Ramos (cell line): ENCODE data around the gene TRAPPC5.

Source experiments
- in situ Hi-C: fragments of 300-500 bp; cut with MboI; formaldehyde crosslinking; loops from one replicate; pipeline ENCODE4 v1.14.3; 2022; ENCODE audit warnings: low sequenced_read_pairs; ENCODE audit not compliant: unreplicated experiment

Gene TRAPPC5

GRCh38 chr19:7698583-7698982, 17.9 kb downstream of the TRAPPC5 start:
- in situ Hi-C loops = no loop called here

GRCh38 chr19:7699003-7699402, 18.4 kb downstream of the TRAPPC5 start:
- in situ Hi-C loops = no loop called here

DNA sequence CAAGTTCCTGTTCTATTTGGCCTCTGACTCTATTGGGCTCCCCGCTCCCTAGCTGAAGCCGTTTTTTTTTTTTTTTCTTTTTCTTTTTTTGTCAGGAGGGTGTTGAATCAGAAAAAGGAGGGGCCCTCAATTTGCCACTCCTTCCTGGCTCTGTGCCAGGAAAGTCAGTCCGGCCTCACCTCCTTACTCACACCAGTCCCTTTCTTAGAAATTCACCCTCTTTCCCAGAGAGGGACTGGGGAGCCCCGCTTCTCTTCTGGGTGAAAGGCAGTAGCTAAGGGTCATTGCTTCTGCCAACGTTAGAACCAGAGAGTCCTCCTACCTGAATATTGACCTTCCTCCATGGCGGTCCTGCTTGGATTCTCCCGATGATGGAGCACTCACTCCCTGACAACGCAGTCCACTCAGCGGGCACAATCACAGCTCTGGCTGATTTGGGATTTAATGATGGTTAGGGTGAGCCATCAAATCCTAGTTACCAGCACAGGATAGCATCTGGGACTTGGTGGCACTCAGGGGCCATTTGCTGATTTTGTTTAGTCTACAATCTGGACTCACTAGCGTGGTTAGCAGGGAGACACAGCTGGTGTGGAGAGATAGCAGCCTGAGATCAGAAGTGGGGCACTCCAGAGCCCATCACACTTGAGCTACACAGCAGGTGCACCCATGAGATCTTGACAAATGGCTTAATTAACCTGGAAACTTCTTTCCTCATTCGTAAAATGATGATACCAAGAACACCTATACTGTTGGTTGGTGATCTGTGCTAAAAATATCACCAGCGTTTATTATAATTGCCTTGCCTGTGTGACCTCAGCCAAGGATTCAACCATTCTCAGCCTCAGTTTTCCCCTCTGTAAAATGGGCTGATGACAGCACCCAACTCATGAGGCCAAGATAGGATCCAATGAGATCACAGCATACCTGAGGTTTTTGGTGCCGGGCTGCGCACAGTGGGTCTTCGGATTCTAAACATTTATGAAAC, 19.1 kb downstream of the TRAPPC5 start:
- in situ Hi-C loops = no loop called here

- in situ Hi-C loops = no loop called here
These were observed 20.5 kb downstream of the TRAPPC5 start for GRCh38 chr19:7701049-7701653.

DNA sequence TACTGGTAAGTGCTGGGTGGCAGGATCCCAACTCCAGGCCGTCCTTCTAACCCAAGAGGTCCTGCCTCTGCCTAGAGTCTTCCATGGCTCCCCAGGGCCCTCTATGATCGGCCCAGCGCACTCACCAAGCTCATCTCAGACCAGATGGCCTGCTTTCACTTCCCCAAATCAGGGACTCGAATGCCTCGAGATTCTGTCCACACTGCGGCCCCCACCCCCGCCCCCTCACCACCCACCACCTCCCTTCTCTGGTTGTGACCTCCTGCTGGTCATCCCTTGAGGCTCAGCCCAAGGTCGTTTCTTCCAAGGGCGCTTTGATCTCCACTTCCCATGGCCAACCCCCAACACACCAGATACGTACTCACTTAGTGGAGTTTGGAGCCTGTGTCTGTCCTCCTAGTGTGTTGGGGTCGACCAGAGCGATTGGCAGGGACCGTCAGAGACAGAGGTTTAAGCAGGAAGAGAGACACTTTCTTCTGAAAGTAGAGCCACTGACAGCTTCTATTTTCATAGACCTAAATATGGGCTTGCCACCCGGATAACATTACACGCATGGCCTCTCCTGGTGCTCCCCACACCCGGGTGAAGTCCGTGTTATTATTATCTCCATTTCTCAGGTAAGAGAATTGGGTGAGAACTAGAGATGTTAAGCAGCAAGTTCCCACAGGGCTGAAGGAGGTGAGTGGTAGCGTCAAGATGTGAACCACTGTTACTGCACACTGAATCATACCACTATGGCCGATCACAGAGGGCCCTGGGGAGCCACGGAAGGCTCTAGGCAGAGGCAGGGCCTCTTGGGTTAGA, 21.2 kb downstream of the TRAPPC5 start, which contains the start of gene FCER2:
Gene FCER2, minus strand, starts transcription at position 478 of the 804 bp plus-strand sequence. CDS start 2,371 bp downstream, outside the sequence.
- in situ Hi-C loops = no loop called here

- in situ Hi-C loops = no loop called here
These were observed 22.7 kb downstream of the TRAPPC5 start for GRCh38 chr19:7703332-7703731.

DNA sequence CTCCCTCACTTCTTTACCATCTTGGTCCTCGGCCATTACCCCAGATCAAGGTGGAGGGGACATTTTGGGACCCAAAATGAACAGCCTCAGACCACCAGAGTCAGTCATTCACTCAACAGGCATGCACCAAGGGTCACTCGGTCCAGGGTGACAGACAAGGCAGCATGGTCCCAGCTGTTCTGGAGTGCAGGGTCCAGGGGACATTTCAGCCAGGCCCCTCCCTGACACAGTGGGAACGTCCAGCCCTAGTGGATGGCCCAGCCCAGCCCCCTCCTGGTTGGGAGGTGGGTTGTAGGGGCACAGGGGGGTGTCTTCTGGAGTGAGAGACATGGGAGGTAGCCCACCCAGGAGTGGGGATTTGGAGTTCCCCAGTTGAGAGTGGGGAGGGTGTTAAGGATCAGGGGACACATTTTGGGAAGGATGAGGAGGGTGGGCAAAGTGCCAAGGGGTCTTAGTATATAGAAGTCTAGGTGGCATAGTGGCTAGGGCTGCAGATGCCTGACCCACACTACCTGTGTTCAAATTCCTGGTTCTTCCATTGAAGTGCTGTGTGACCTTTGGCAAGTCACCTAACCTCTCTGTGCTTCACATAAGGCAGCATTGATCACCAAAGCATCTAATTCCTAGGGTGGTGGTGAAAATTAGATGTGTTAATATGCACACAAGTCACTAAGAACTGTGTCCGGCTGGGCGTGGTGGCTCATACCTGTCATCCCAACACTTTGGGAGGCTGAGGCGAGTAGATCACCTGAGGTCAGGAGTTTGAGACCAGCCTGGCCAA, 23.8 kb downstream of the TRAPPC5 start:
- in situ Hi-C loops = no loop called here

- in situ Hi-C loops = no loop called here
These were observed 25.0 kb downstream of the TRAPPC5 start for GRCh38 chr19:7705387-7706187.

GRCh38 chr19:7706188-7706954, 25.7 kb downstream of the TRAPPC5 start:
- in situ Hi-C loops = no loop called here

DNA sequence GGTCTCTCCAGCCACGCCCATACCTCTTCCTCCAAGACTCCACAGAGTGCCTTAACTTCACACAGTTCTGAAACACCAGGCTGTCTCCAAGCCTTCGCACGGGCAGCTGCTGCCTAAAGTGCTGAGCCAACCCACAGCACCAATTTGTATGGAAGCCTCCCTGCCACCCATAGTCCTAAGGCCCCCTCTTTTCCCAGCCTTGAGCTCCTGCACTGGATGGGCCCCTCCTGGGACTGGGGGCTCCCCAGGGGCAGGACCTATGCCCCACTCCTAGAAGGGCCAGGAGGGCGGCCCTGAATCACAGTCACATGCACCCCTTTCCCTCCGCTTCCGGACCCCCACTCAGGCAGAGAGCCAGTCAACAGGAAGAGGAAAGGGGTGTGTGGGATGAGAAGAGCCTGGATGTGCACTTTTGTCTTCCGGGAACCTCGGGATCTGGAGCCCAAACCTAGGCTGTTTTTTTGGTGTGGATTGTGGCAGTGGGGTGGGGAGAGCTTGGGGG, 26.4 kb downstream of the TRAPPC5 start:
- in situ Hi-C loops = no loop called here

- in situ Hi-C loops = no loop called here
These were observed 29.4 kb downstream of the TRAPPC5 start for GRCh38 chr19:7709932-7710460.

- in situ Hi-C loops = no loop called here
These were observed 30.0 kb downstream of the TRAPPC5 start for GRCh38 chr19:7710616-7711015.

- in situ Hi-C loops = no loop called here
These were observed 35.0 kb downstream of the TRAPPC5 start for GRCh38 chr19:7715671-7716070.

DNA sequence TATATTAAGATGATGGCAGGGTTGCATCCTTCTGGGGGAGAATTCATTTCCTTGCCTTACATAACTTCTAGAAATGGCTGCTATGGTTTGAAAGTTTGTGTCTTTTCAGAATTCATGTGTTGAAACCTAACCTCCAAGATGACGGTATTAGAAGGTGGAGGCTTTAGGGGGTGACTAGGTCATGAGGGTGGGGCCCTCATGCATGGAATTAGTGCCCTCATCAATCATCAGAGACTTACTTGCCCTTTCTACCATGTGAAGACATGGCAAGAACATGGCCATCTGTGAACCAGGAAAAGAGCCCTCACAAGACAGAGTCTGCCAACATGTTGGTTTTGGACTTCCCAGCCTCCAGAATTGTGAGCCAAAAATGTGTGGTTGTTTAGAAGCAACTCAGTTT, 36.1 kb downstream of the TRAPPC5 start:
- in situ Hi-C loops = no loop called here

DNA sequence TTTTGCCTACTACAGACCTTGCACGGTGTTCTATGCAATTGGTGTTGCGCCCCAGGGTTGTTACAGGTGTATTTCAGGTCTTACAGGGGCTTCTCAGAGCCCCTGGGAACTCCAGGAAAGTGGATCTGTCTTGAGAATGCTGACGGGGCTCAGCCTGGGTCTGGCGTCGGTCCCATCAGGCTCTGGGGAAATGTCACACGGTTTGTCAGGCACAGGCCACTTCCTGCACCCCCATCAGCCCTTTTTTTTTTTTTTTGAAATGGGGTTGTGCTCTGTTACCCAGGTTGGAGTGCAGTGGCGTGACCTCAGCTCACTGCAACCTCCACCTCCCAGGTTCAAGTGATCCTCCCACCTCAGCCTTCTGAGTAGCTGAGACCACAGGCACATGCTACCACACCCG, 38.0 kb downstream of the TRAPPC5 start:
- in situ Hi-C loops = no loop called here

DNA sequence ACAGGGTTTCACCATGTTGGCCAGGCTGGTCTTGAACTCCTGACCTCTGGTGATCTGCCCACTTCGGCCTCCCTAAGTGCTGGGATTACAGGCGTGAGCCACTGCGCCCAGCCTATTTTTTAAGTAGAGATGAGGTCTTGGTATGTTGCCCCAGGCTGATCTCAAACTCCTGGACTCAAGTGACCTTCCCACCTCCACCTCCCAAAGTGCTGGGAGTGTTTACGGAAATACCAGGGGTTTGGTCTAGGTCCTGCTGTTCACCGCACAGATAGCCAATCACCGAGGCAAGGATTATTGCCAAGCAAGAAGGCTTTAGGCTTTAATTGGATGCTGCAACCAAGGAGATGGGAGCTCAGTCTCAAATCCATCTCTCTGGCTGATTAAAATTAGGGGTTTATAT, 39.7 kb downstream of the TRAPPC5 start:
- in situ Hi-C loops = no loop called here

DNA sequence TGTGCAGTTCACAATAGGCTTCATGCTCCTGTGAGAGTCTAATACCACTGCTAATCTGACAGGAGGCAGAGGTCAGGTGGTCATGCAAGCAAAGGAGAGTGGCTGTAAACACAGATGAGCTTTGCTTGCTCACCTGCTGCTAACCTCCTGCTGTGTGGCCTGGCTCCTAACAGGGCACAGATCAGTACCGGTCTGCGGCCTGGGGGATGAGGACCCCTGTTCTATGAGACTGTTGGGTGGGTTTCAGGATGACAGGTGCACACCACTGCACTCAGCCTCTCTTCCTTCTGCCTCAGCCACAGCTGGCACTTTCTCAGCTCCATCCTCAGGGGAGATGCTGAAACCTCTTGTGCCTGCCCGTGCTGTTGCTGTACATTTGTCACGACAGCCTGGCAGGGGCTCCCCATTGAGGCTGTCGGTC, 41.6 kb downstream of the TRAPPC5 start:
- in situ Hi-C loops = no loop called here

GRCh38 chr19:7725791-7726190, 45.2 kb downstream of the TRAPPC5 start:
- in situ Hi-C loops = no loop called here
